HL-60 (cell line): Measurements from ENCODE around the gene TTC34.

Source experiments
- DNase-seq, 2 experiments: peaks; one replicate each; pipeline ENCODE4 v3.0.0-alpha.2; 2010 to 2020; ENCODE audit warnings: low read depth in 1 of 2, low spot score in 1 of 2
- H3K27ac ChIP-seq: fragments of 250-450 bp; sonication (Bioruptor Pico); replicated peaks from 2 replicates; pipeline ENCODE4 v1.5.1; 2020; ENCODE audit warnings: mild to moderate bottlenecking, moderate library complexity
- H3K27me3 ChIP-seq: fragments of 250-450 bp; sonication (Bioruptor Pico); 2 replicates; pipeline ENCODE4 v1.5.1; 2021; ENCODE audit warnings: mild to moderate bottlenecking, moderate library complexity; ENCODE audit not compliant: insufficient read depth, poor library complexity, severe bottlenecking
- H3K4me3 ChIP-seq: replicated peaks from 2 replicates; pipeline ENCODE4 v1.5.1; 2011; ENCODE audit warnings: mild to moderate bottlenecking, control low read depth, low read length; ENCODE audit not compliant: insufficient read depth
- CTCF ChIP-seq: IDR thresholded peaks from one replicate; pipeline ENCODE4 v1.5.1; 2011; ENCODE audit warnings: low read length, control low read depth, inconsistent platforms; ENCODE audit not compliant: insufficient read depth
- GABPA ChIP-seq: IDR thresholded peaks from 2 replicates; pipeline ENCODE4 v1.6.1; 2012; ENCODE audit warnings: low read depth
- POLR2AphosphoS5 ChIP-seq: IDR thresholded peaks from 2 replicates; pipeline ENCODE4 v1.6.1; 2012; ENCODE audit warnings: low read depth
- REST ChIP-seq: IDR thresholded peaks from 2 replicates; pipeline ENCODE4 v1.6.1; 2012; ENCODE audit warnings: low read depth; ENCODE audit not compliant: insufficient replicate concordance
- SPI1 ChIP-seq: IDR thresholded peaks from 2 replicates; pipeline ENCODE4 v1.6.1; 2012; ENCODE audit warnings: low read depth, mild to moderate bottlenecking, borderline replicate concordance

TTC34 gene

DNA sequence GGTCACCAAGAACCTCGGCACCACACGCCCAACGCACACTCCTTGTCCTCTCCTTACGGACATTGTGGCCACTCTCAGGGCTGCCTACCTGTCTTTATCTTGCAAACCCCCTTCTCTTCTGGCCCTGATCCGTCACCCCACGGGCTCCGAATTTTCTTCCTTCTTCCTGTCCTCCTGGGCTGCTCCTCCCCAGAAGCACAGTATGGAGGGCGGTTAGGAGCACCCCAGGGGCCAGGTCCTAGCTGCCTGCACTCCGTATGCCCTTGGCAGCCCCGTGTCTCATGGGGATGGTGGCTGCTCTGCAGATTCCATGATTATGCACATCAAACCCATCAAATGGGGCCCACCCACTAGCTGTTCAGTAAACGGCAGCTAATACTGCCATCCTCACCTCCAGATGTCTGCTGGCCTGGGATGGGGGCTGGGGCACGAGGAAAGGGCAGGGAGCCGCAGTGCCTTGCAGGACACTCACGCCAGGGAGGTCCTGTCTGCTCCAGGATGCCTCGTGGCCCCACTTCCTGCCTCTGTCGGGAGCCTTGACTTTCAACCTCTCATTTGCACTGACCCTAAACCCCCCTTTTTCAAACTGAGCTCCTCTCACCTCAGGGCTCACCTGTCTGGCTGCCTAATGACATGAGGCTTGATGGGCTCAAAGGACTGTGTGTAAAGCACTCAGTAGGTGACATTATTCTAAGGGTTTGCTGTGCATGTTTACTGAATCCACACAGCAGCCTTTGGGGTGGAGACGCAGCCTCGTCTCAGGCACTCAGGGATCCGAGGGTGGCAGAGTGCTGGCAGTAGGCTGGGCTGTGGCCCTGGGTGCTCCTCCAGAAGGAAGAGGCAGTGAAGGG lies 4.4 kb downstream of the TTC34 start:
- H3K27me3 ChIP-seq, result no peaks in the 10 kb centered on the region
- H3K4me3 ChIP-seq, result no peak overlapping the region
- no peak for DNase-seq
- TF ChIP-seq CTCF (no peak), SPI1 (no peak), REST (no peak), POLR2AphosphoS5 (no peak), GABPA (no peak)
- H3K27ac ChIP-seq, result no peak overlapping the region

GRCh38 chr1:2795926-2796325 lies 5.6 kb downstream of the TTC34 start:
- TF ChIP-seq GABPA (no peak), SPI1 (no peak), REST (no peak), CTCF (no peak), POLR2AphosphoS5 (no peak)

GRCh38 chr1:2791027-2791760 lies 10.3 kb downstream of the TTC34 start:
- H3K27ac ChIP-seq, result no peak overlapping the region
- H3K4me3 ChIP-seq, result no peak overlapping the region
- H3K27me3 ChIP-seq, result peaks cover 8% of the 10 kb centered on the region

More at GRCh38 chr1:2795926-2796325, 5.6 kb downstream of the TTC34 start:
- Histone ChIP-seq H3K27me3 (no peaks in the 10 kb centered on the region), H3K4me3 (no peak overlapping the region), H3K27ac (no peak overlapping the region)
- no peak for DNase-seq

More at GRCh38 chr1:2791027-2791760, 10.3 kb downstream of the TTC34 start:
- no peak for DNase-seq
- no peak for TF ChIP-seq POLR2AphosphoS5
- TF ChIP-seq GABPA, result no peak
- TF ChIP-seq CTCF, result no peak
- no peak for TF ChIP-seq SPI1
- TF ChIP-seq REST, result no peak
